Measurements from ENCODE around the gene POLR3A.

DNA sequence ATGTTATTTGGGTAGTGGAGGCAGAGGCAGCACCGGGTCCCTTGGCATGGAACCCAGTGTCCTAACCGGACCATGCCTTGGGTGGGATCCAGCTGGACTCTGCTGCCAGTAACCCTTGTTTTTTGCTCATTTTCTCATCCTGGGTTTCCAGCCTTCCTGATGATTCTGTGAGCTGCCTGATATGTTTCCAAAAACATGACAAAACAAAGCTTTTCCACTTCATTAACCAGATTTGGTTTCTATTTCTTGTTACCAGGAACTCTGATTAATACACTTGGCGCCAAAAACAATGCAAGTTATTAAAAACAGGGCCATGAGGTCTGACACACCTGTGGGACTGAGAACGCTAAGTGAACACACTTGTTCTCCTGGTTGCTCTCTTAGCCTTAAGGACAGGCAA lies 69.9 kb downstream of the POLR3A start:
- TF ChIP-seq, protein P1, sequence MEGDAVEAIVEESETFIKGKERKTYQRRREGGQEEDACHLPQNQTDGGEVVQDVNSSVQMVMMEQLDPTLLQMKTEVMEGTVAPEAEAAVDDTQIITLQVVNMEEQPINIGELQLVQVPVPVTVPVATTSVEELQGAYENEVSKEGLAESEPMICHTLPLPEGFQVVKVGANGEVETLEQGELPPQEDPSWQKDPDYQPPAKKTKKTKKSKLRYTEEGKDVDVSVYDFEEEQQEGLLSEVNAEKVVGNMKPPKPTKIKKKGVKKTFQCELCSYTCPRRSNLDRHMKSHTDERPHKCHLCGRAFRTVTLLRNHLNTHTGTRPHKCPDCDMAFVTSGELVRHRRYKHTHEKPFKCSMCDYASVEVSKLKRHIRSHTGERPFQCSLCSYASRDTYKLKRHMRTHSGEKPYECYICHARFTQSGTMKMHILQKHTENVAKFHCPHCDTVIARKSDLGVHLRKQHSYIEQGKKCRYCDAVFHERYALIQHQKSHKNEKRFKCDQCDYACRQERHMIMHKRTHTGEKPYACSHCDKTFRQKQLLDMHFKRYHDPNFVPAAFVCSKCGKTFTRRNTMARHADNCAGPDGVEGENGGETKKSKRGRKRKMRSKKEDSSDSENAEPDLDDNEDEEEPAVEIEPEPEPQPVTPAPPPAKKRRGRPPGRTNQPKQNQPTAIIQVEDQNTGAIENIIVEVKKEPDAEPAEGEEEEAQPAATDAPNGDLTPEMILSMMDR (conservative IDR thresholded peaks at IDR 0.05 in 1 of 2, IDR thresholded peaks at IDR 0.05 in 1 of 2; ENCODE audit: extremely low read depth in 1 of 2, insufficient read depth in 1 of 2, low read depth in 1 of 2, low read length in 2 of 2): no peak
- no peak for TF ChIP-seq EZH2 (IDR thresholded peaks at IDR 0.05; ENCODE audit: borderline replicate concordance, low read length)
